IPS DF 4.7 (cell line): ENCODE measurements around the gene RIT2.
"Not testable (repeated sequence)": the region's sequence is repeated elsewhere in the genome, so short reads cannot be mapped to it uniquely, and the experiment has no call there.

Experiments used
- DNase-seq: peaks from one replicate; pipeline ENCODE4 v3.0.0-alpha.2; 2013; ENCODE audit warnings: low spot score; ENCODE audit errors: extremely low read depth

The RIT2 gene

DNA sequence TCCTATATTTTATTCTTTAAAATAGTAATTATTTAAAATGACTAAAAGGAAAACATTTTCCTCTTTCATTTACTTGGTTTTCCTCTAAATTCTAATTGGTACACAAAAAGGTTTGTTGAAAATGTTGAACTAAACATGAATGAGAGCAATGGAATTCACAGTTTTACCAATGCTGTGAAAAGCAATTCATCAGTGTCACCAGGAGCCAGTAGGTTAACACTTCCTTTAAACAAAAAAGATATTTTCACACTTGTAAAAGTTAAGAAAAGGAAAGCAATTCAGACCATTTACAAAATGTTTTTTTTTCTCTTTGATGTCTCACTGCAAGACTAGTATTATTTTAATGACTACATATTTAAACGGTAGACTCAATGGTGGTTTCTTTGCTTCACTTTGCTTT is 341.6 kb downstream of the RIT2 start:
- no peak for DNase-seq

DNA sequence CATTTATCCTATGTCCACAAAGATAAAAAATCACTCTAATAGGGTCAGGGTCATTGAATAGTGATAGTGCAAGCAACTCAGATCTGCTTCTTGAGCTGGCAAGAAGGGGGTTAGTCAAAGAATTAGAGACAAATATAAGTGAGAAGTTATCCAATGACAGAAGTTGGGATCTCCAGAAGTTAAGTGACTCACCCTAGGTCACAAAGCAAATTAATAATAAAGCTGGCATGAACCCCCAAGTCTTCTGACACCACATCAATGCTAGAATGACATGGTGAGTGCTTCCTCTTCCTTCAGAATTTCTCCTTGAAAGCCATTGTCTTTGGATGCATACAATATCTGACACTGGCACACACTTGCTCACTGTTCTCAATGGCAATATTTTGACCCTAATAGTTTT is 343.5 kb downstream of the RIT2 start:
- DNase-seq = no peak

DNA sequence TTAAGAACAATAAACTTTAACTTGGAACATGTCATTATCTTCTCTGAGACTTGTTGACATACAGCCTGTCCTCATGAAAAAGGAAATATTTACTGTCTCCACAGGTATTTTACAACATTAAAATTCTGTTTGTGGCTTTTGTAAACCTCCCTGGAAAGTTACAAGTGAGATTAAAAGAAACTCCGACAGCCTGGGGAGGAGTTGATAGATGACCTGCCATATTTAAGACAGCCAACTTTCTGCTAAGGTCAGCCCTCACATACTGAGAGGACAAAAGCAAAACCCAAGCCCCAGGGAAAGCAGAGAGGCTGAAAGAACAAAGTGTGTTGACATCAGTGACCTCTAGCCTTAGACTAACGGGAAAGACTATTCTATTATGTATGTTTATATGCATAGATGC is 350.2 kb downstream of the RIT2 start:
- no peak for DNase-seq

DNA sequence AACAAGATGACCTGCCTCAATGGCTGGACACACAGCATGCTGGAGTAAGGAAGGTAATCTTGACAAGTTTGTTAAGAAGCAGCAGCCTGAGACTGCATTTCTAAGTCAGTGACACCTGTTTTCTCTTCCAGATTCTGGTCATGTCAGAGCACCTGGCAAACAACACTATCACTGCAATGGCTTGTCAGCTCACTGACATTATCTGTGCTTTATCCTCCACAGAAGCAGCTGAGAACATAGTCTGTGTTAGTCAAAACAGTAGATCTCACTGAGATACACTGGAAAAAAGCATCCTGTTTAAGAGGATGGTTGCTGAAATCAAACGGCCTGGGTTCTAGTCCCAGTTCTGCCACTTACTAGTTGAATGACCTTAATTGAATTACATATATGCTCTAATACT is 355.2 kb downstream of the RIT2 start:
- no peak for DNase-seq

DNA sequence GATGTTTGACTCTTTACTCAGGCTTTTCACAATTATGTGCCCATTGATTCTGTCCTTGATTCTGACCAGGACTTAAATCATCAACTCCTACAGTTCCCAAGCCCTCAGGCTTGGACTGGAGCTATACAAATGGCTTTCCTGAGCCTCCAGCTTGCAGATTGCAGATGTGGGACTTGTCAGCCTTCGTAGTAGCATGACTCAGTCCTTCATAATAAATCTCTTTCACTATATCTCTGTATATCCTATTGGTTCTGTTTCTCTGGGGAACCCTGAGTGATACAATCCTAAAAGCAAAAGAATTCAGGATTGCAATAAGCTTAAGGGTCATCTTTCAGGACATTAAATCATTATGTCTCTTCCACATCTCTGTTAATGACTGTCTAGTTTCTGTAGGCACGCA is 356.6 kb downstream of the RIT2 start:
- DNase-seq = no peak

DNA sequence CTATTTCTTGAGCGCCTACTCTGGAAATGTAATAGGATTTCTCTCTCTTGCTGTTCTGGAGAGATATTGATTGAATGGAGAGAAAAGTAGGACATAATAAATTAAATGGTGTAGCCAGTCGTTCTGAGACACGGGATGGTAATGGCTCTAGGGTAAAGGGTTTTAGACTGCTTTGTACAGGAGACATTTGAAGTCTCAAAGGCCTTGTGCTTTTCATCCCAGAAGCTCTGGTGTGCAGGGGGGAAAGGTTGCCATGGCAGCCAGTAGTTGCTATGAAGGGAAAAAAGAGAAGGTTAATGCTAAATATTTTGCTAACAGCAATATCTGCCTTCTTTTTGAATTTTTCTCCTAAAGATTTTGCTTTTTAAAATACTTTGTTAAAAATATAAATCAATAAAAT is 359.3 kb downstream of the RIT2 start:
- DNase-seq = no peak

DNA sequence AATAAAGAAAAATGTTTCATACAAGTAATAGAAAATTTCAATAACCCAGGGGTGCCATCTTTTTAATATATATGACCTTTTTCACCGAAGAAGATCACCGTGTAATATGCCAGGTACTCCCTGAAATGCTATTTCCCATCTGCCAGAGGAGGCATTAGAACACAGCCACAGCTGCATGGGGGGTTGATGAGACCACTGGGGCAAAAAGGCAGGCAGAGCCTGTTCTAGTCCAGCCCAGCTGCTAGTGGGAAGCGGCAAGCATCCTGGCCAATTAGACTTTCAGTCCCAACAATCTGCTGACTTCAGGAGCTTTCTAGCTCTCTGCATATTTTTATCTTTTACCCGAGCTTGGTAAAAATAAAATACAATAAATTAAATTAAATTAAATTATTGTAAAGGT is 362.6 kb downstream of the RIT2 start:
- no peak for DNase-seq

DNA sequence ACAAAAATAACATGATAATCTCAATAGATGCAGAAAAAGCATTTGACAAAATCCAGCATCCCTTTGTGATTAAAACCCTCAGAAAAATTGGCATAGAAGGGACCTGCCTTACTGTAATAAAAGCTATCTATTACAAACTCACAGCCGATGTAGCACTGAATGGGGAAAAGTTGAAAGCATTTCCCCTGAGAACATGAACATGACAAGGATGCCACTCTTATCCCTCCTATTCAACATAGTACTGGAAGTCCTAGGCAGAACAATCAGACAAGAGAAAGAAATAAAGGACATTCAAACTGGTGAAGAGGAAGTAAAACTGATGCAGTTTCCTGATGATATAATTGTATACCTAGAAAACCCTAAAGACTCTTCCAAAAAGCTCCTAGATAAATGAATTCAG is 368.7 kb downstream of the RIT2 start:
- no peak for DNase-seq

DNA sequence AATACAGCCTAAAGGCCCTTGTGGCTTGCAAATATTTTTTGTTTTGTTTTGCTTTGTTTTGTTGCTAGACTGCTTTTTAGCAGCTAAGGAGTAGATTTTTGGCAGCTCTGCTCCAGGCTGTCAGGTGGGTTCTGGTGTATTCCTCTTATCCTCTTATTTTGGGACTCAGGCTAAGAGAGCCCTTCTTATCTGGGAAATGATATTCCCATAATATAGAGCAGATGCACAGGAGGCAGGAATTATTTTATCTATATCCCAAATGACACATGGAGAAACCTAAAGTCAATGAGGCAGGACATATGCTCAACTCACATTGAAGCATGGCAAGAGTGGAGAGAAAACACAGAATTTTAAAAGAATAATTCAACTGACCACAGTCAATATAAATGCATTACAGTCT is 369.6 kb downstream of the RIT2 start:
- no peak for DNase-seq

DNA sequence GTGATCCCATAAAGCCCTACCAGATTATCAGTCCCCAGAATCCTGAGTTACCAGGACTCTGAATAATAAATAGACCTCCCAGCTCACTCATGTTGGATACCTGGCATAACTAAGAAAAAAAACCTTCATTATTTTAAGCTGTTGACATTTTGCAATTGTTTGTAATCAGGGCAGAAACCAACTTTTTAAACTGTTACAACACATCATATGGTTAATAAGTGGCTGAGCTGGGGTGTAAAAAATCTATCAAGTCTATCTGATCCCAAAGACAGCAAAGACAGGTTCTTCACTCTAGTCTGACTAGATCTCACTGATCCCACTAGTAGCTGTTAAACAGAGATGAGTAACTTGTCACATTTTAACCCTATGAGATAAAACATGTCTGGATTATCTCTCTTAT is 370.3 kb downstream of the RIT2 start:
- DNase-seq = no peak

DNA sequence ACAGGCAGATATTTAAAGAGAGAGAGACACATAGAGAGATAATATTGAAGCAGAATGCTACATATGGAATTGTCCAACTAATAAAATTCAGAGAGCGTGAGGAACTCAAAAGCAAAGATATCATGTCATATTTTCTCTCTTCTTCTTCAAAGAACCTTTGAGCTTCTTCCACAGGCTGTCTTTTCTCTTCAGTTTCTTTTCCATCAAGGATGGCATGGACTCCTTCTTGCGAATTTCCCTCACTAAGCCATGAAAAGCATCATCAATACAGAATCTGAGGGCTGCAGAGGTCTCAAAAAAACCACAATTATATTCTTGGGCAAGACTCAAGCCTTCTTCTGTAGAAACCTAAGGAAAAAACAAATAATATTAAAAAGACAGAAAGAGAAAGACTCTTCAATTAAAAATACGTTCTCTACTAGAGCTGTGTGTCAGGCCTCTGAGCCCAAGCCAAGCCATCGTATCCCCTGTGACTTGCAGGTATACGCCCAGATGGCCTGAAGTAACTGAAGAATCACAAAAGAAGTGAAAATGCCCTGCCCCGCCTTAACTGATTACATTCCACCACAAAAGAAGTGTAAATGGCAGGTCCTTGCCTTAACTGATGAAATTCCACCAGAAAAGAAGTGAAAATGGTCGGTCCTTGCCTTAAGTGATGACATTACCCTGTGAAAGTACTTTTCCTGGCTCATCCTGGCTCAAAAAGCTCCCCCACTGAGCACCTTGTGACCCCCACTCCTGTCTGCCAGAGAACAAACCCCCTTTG is 371.9 kb downstream of the RIT2 start:
- DNase-seq = peak; percentile 82

DNA sequence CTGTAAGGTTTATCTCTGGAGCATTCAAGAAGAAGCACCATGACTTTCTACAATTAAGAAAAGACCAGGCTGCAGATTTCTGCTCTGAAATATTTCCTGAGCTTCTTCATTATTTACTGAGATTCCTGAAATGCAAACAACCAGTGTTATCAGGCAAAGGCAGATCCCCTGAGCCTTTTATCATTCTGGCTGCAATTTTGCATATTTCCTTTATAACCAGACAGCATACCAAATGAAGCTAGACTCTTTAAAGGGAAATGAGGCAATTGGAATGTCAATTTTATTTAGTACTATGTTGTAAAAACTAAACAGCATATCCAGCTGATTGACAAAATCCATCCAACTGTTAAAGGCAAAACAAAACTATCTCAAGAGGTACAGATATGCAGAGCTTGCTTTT is 372.5 kb downstream of the RIT2 start:
- DNase-seq = no peak

DNA sequence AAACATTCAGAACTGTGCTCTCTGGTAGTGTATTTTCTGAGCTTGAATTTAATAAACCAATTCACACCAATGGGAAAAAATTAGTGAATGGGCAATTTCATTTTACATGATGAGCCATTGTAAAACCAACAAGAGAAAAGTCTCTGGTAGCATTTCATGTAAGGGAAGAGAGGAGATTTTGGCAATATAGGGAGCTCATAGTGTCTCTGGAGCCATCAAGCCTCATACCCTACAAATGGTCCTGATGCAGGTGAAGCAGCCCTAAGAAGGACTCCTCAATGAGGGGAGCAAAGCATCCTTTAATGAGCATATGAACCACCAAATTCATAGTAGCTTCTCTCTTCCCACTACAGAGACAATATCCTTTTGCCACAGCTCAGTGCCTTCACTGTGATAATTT is 373.0 kb downstream of the RIT2 start:
- no peak for DNase-seq

DNA sequence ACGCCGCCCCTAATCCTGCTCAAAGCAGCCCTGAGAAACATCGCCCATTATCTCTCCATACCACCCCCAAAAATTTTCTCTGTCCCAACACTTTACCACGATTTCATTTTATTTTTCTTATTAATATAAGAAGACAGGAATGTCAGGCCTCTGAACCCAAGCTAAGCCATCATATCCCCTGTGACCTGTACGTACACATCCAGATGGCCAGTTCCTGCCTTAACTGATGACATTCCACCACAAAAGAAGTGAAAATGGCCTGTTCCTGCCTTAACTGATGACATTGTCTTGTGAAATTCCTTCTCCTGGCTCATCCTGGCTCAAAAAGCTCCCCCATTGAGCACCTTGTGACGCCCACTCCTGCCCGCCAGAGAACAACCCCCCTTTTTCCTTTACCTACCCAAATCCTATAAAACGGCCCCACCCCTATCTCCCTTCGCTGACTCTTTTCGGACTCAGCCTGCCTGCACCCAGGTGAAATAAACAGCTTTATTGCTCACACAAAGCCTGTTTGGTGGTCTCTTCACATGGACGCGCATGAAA is 373.6 kb downstream of the RIT2 start:
- not testable (repeated sequence) for DNase-seq

DNA sequence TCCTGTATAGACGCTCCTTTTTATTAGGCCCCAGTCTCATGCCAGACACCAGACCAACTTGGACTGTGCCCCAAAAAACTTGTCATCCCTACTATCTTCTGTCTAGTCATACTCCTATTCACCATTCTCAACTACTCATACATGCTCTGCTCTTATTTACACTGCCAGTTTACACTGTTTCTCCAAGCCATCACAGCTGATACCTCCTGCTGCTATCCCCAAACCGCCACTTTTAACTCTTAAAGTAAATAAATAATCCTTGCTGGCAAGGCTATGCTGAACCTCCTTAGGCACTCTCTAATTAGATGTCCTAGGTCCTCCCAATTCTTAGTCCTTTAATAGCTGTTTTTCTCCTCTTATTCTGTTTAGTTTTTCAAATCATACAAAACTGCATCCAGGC is 374.2 kb downstream of the RIT2 start:
- not testable (repeated sequence) for DNase-seq

DNA sequence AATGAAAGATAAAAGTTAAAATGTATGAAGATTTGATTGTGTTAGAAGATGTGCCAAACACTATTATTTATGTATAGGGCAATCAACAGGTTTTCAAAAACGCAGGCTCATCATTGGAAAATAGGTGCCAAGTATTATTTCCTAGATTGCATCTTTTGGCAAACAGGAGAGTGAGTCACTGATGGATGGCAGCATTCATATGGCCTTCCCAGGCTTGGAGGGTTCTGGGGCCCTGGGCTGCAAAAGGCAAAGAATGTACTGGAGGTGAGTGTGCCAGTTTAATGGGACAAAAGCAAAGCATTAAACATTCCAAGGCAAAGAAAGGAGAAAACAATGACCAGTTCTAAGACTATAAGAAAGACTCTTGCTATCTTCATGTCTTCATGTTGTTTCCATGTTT is 379.4 kb downstream of the RIT2 start:
- DNase-seq = no peak

DNA sequence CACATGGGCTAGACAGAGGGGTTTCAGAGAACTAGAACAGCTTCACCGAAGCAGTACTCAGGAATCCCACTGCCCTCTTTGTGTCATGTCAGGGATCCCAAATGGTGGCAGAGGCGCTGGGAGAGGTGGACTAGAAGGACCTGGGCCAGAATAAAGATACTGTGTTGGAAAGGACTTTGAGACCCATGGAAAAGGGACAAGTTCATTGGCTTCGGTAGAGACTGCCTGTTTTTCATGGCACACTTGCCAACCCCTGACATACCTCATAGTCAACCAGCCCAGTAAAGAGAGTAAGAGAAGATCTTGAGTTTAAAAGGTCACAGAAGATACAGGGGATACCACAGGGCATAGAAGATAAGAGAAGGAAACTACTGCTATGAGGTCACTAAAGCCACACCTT is 381.0 kb downstream of the RIT2 start:
- no peak for DNase-seq

DNA sequence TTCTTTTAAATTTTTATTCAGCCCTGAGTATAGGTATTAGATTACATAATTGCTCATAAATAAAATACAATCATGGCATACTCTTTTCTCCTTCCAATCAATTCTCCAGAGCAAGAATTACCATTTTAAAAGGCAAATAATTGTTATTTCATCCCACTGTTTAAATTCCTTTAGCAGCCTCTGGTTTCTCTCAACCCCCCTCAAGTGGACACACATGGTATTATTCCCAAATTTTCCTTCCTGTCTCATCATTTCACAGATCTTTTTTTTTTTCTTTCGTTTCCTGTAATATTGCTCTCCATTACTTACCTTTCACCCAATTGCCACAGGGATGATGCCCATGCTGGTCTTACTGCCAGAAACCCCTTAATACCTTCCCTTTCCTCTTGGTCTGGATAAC is 385.2 kb downstream of the RIT2 start:
- no peak for DNase-seq

DNA sequence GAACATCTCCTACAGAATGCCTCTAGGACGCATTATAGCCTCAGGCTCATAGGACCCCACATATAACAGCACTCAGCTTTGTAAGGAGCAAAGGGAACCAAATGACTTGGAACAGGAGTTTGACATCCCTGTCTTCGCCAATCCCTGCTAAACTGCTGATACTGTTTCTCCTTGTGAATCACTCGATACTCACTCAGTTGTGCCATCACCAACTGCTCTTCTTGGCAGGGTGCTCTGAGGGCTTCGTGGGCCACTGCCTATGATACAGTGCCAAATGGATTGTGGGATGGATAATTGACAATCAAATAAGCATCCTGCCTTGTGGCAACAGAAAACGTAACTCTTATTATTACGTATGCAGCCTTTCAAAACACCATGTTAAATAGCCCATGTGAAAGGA is 396.3 kb downstream of the RIT2 start:
- DNase-seq = no peak

DNA sequence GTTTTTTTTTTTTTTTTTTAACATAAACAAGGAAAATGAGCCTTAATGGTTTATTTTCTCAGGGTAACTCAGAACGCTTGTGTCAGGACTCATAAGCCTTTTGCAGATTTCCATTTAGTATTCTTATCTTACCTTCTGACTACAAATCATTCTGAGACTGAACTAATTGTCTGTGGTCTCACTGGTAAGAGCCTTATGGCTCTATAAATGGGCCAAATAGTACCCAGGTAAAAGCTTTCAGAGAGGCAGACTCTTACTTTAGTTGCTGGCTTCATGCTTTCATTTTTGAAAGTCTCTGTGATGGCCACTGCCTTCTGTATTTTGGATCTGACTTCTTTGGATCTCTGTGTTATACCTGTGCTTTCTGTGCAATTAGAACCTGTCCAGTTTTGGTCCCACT is 403.4 kb downstream of the RIT2 start:
- DNase-seq = no peak

DNA sequence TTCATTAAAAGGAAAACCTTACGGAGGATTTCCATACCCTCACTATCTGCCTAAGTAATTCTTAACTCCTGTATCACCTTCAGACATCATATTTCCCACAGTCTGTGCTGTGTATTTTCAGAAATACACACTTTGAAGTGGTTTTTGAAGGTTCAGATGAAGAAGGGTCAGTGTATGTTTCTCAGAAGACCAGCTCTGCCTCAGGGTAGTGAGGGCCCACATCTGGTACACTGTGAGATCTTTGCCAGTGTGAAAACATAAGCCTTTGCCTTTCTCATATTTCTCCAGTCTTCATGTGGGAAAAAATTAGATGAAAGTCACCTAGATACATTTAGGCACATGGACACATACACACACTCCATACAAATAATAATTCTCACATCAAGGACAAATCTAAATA is 408.4 kb downstream of the RIT2 start:
- DNase-seq = no peak

DNA sequence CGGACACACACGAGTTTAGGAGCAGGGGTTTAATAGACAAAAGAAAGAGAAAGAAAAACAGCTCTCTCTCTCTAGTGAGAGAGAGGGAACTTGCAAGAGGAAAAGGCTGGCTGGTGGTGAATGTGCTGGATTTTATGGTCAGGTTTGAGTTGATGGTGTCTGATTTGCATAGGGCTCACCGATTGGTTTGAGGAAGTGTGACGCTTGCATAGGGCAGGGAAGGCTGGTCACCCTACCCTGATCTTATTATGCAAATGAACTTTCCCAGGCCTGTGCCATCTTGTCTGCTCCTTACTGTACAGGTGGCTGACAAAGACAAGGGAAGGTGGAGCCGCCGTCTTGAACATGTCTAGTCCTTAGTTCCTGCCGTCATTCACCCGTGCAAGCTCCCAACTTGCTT is 408.9 kb downstream of the RIT2 start:
- no peak for DNase-seq

DNA sequence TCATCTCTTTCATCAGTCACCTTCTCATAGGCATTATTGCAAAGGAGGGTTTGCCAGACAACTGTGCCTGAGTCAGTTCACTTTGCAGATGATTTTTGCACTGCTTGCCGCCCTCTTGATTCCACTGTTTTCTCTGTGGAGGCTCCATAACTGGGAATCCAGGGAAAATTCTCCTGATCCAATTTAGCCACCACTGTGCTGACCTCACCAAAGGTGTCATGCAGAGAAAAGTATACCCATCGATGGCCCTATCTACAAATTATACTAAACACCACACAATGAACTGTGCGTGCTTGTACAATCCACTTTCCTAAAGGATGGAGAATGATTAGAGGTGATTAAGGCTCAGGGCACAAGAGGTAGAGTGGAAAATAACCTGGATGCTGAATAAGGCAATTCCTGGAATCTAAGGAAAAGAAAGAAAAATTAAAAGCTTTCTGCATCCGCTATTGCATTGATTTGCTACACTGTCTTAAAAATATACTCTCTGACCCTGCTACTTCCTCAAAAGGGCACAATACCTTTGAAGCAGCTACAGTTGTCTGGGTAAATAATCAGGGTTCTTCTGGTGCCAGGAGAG is 409.4 kb downstream of the RIT2 start:
- DNase-seq = no peak
